ENCODE results near the gene CFDP1.

DNA sequence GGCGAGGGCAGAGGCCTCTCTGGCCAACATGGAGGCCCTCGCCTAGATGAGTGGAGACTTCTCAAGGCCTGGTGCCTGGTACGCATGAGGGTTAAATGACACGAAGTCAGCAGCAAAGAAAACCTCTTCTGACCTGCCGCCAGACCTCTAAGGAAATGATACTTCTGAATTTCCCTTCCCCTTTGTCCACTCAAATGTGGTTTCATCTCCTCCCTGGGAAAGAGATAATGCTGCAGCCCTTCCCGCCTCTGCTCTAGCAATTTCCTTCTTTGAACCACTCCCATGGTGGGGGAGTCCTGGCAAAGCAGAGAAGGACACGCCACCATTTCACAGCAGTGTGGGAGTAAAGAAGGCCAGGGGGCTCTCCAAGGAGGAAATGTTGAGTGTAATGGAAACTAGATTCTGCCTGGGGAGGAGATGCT lies 116.2 kb downstream of the CFDP1 start:
- no peak for TF ChIP-seq SUZ12 (IDR thresholded peaks at IDR 0.05; ENCODE audit: extremely low read depth, insufficient read depth, insufficient read length)
- TF ChIP-seq ZNF274 (IDR thresholded peaks at IDR 0.05; ENCODE audit: low read depth, low read length): no peak

Measured in NT2/D1 (cell line).